Measurements from ENCODE around the gene LTB4R2. TPM values are rescaled to one million over a fixed set of nuclear protein-coding genes. Genes with fewer than 3 reads are reported as not detected.

LTB4R2 gene
- total RNA-seq, 1 experiment from 2014 or later: 12.9 TPM

DNA sequence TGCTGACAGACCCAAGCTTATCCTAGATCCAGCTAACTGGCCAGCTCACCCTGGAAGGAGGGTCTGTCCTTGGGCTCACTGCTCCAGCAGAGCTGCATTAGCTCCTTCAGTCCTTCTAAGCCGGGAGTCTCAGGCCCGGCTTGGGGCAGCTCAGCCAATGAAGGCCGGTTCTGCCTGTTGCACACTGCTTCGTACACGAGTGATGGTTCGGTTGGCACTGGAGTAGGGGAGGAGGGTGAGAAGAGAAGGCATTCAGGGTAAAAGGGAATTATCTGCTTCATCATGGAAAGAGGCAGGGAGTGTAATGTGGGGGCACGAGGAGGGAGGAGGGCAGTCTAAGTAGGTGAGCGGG lies 27.9 kb downstream of the LTB4R2 start (continued):
- TF ChIP-seq, protein P1, sequence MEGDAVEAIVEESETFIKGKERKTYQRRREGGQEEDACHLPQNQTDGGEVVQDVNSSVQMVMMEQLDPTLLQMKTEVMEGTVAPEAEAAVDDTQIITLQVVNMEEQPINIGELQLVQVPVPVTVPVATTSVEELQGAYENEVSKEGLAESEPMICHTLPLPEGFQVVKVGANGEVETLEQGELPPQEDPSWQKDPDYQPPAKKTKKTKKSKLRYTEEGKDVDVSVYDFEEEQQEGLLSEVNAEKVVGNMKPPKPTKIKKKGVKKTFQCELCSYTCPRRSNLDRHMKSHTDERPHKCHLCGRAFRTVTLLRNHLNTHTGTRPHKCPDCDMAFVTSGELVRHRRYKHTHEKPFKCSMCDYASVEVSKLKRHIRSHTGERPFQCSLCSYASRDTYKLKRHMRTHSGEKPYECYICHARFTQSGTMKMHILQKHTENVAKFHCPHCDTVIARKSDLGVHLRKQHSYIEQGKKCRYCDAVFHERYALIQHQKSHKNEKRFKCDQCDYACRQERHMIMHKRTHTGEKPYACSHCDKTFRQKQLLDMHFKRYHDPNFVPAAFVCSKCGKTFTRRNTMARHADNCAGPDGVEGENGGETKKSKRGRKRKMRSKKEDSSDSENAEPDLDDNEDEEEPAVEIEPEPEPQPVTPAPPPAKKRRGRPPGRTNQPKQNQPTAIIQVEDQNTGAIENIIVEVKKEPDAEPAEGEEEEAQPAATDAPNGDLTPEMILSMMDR (IDR thresholded peaks at IDR 0.05): no peak

DNA sequence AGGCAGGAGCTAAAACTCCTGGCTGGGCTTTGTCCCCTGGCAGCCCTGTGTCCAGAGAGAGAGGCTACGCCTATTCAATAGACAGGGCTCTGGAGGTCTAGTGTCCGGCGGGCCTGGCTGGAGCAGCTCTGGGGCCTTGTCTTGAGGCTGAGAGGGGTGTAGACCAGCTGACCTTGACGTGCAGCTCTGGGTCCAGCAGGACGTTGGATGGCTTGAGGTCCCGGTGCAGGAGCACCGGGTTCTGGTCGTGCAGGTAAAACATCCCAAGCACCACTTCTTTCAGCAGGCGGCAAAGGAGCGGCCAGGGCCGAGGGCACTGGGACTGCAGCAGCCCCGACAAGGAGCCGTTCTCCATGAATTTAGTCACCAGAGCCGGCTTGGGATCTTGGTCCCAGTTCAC lies 28.9 kb downstream of the LTB4R2 start:
- peaks cover 16% of the 10 kb centered on the region for H3K4me1 Mint-ChIP-seq
- CTCF ChIA-PET: interaction anchor here (0.6 to 17.1 kb wide), 10 partner anchors 13 to 1179 kb away, joined by 3 to 518 read pairs (median 9); partner anchors contain the start of genes CBLN3, CIDEB, KHNYN and LTB4R
- no peak overlapping the region for H3K27ac Mint-ChIP-seq
- ATAC-seq (no peak), DNase-seq (ENCODE audit: low spot score) (no peak)
- H3K36me3 Mint-ChIP-seq: no peaks in the 10 kb centered on the region
- POLR2A ChIA-PET: no interaction called here
- H3K4me3 Mint-ChIP-seq: peak overlapping the region; percentile 80
- no peaks in the 10 kb centered on the region for H3K9me3 Mint-ChIP-seq
- TF ChIP-seq, protein P2, sequence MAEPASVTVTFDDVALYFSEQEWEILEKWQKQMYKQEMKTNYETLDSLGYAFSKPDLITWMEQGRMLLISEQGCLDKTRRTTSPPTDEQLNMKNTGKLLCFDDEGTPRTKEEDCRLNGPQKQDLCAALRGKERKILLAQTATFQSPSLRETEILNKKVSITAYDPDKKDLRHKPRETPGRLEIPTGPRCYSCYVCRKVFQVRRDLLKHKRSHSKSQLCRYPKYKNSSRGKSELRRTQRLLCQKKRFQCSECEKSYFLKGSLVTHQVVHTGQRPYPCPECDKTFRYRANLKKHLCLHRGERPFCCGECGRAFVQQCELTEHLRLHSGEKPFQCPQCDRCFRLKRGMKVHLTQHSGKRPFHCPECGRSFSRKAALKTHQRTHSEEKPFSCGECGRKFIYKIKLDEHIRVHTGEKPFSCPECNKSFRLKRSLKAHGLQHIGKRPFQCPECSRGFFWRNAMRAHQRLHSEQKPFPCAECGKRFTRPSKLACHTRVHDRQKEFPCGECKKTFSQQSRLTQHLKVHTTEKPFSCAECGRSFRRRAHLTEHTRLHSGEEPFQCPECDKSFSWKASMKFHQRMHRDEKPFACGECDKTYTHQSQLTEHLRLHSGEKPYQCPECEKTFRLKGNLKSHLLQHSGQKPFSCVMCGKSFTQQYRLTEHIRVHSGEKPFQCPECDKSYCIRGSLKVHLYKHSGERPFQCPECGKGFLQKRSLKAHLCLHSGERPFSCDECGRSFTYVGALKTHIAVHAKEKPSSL (CRISPR knock-in tag; conservative IDR thresholded peaks at IDR 0.05): no peak
- TF ChIP-seq, protein P3, sequence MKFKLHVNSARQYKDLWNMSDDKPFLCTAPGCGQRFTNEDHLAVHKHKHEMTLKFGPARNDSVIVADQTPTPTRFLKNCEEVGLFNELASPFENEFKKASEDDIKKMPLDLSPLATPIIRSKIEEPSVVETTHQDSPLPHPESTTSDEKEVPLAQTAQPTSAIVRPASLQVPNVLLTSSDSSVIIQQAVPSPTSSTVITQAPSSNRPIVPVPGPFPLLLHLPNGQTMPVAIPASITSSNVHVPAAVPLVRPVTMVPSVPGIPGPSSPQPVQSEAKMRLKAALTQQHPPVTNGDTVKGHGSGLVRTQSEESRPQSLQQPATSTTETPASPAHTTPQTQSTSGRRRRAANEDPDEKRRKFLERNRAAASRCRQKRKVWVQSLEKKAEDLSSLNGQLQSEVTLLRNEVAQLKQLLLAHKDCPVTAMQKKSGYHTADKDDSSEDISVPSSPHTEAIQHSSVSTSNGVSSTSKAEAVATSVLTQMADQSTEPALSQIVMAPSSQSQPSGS (CRISPR knock-in tag; IDR thresholded peaks at IDR 0.05; ENCODE audit: borderline replicate concordance, low read depth): no peak
- TF ChIP-seq, protein P4, sequence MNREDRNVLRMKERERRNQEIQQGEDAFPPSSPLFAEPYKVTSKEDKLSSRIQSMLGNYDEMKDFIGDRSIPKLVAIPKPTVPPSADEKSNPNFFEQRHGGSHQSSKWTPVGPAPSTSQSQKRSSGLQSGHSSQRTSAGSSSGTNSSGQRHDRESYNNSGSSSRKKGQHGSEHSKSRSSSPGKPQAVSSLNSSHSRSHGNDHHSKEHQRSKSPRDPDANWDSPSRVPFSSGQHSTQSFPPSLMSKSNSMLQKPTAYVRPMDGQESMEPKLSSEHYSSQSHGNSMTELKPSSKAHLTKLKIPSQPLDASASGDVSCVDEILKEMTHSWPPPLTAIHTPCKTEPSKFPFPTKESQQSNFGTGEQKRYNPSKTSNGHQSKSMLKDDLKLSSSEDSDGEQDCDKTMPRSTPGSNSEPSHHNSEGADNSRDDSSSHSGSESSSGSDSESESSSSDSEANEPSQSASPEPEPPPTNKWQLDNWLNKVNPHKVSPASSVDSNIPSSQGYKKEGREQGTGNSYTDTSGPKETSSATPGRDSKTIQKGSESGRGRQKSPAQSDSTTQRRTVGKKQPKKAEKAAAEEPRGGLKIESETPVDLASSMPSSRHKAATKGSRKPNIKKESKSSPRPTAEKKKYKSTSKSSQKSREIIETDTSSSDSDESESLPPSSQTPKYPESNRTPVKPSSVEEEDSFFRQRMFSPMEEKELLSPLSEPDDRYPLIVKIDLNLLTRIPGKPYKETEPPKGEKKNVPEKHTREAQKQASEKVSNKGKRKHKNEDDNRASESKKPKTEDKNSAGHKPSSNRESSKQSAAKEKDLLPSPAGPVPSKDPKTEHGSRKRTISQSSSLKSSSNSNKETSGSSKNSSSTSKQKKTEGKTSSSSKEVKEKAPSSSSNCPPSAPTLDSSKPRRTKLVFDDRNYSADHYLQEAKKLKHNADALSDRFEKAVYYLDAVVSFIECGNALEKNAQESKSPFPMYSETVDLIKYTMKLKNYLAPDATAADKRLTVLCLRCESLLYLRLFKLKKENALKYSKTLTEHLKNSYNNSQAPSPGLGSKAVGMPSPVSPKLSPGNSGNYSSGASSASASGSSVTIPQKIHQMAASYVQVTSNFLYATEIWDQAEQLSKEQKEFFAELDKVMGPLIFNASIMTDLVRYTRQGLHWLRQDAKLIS (CRISPR knock-in tag; IDR thresholded peaks at IDR 0.05; ENCODE audit: borderline replicate concordance): no peak
- no peak for TF ChIP-seq EMX1 (CRISPR knock-in tag; IDR thresholded peaks at IDR 0.05)
- no peak for TF ChIP-seq ZNF317 (CRISPR knock-in tag; IDR thresholded peaks at IDR 0.05; ENCODE audit: borderline replicate concordance, low read depth)
- no peak for TF ChIP-seq MXD4 (CRISPR knock-in tag; IDR thresholded peaks at IDR 0.05; ENCODE audit: borderline replicate concordance)
- TF ChIP-seq RELA (CRISPR knock-in tag; IDR thresholded peaks at IDR 0.05; ENCODE audit: borderline replicate concordance): no peak
- TF ChIP-seq ZNF423 (CRISPR knock-in tag; IDR thresholded peaks at IDR 0.05): no peak
- no peak for TF ChIP-seq JUN (CRISPR knock-in tag; IDR thresholded peaks at IDR 0.05)
- no peak for TF ChIP-seq TP53 (CRISPR knock-in tag; IDR thresholded peaks at IDR 0.05)
- TF ChIP-seq, protein P5, sequence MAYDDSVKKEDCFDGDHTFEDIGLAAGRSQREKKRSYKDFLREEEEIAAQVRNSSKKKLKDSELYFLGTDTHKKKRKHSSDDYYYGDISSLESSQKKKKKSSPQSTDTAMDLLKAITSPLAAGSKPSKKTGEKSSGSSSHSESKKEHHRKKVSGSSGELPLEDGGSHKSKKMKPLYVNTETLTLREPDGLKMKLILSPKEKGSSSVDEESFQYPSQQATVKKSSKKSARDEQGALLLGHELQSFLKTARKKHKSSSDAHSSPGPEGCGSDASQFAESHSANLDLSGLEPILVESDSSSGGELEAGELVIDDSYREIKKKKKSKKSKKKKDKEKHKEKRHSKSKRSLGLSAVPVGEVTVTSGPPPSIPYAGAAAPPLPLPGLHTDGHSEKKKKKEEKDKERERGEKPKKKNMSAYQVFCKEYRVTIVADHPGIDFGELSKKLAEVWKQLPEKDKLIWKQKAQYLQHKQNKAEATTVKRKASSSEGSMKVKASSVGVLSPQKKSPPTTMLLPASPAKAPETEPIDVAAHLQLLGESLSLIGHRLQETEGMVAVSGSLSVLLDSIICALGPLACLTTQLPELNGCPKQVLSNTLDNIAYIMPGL (CRISPR knock-in tag; IDR thresholded peaks at IDR 0.05): no peak
- TF ChIP-seq ZNF138 (CRISPR knock-in tag; conservative IDR thresholded peaks at IDR 0.05): no peak
- TF ChIP-seq, protein P6, sequence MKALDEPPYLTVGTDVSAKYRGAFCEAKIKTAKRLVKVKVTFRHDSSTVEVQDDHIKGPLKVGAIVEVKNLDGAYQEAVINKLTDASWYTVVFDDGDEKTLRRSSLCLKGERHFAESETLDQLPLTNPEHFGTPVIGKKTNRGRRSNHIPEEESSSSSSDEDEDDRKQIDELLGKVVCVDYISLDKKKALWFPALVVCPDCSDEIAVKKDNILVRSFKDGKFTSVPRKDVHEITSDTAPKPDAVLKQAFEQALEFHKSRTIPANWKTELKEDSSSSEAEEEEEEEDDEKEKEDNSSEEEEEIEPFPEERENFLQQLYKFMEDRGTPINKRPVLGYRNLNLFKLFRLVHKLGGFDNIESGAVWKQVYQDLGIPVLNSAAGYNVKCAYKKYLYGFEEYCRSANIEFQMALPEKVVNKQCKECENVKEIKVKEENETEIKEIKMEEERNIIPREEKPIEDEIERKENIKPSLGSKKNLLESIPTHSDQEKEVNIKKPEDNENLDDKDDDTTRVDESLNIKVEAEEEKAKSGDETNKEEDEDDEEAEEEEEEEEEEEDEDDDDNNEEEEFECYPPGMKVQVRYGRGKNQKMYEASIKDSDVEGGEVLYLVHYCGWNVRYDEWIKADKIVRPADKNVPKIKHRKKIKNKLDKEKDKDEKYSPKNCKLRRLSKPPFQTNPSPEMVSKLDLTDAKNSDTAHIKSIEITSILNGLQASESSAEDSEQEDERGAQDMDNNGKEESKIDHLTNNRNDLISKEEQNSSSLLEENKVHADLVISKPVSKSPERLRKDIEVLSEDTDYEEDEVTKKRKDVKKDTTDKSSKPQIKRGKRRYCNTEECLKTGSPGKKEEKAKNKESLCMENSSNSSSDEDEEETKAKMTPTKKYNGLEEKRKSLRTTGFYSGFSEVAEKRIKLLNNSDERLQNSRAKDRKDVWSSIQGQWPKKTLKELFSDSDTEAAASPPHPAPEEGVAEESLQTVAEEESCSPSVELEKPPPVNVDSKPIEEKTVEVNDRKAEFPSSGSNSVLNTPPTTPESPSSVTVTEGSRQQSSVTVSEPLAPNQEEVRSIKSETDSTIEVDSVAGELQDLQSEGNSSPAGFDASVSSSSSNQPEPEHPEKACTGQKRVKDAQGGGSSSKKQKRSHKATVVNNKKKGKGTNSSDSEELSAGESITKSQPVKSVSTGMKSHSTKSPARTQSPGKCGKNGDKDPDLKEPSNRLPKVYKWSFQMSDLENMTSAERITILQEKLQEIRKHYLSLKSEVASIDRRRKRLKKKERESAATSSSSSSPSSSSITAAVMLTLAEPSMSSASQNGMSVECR (CRISPR knock-in tag; IDR thresholded peaks at IDR 0.05; ENCODE audit: borderline replicate concordance): no peak
- H3K27me3 Mint-ChIP-seq (ENCODE audit: low read depth): peaks cover 97% of the 10 kb centered on the region

Data from WTC11 (cell line).